ENCODE results near the gene PAM.

GRCh38 chr5:102716017-102716416 lies 39.1 kb upstream of the PAM start:
- no peak for TF ChIP-seq POLR2A (IDR thresholded peaks at IDR 0.05)
- TF ChIP-seq CTCF (IDR thresholded peaks at IDR 0.05) = no peak
